Anterior cingulate cortex (tissue), 58 donors: Measurements from ENCODE around the gene FBXL3.
A peak's percentile ranks its signal among the peaks of the same experiment; 100 is the strongest.
"Not testable (repeated sequence)": the region's sequence is repeated elsewhere in the genome, so short reads cannot be mapped to it uniquely, and the experiment has no call there.

Experiments
- DNase-seq, 58 donors: peaks; one replicate each; lab custom pipeline; 2025; lab: John Stamatoyannopoulos, UW

The FBXL3 gene

GRCh38 chr13:77029436-77029835 is 2.5 kb upstream of the FBXL3 start:
- no peak for DNase-seq

GRCh38 chr13:77028202-77028601 is 1.2 kb upstream of the FBXL3 start:
- DNase-seq, result peak in 3 of 58 donors; percentile 5 to 17 (median 7)

- DNase-seq, result peak in 52 of 58 donors; percentile 14 to 85 (median 63)
These were observed 601 bp downstream of the FBXL3 start for GRCh38 chr13:77026255-77026860.

GRCh38 chr13:77022341-77022740 is 4.6 kb downstream of the FBXL3 start:
- no peak for DNase-seq

- DNase-seq, result no peak
These were observed 7.2 kb downstream of the FBXL3 start for GRCh38 chr13:77019756-77020155.

- DNase-seq, result no peak
These were observed 9.9 kb downstream of the FBXL3 start for GRCh38 chr13:77016888-77017623.

- no peak for DNase-seq
These were observed 10.6 kb downstream of the FBXL3 start for GRCh38 chr13:77016251-77016812.

- DNase-seq, result no peak
These were observed 11.9 kb downstream of the FBXL3 start for GRCh38 chr13:77014906-77015685.

GRCh38 chr13:77013853-77014542 is 13.0 kb downstream of the FBXL3 start:
- DNase-seq, result no peak

GRCh38 chr13:77009719-77010118 is 17.2 kb downstream of the FBXL3 start:
- not testable (repeated sequence) for DNase-seq

- DNase-seq, result no peak
These were observed 17.9 kb downstream of the FBXL3 start for GRCh38 chr13:77009011-77009410.

- DNase-seq, result not testable (repeated sequence)
These were observed 18.6 kb downstream of the FBXL3 start for GRCh38 chr13:77008337-77008736.

GRCh38 chr13:77002590-77003190 is 24.3 kb downstream of the FBXL3 start:
- no peak for DNase-seq

GRCh38 chr13:77001963-77002587 is 24.9 kb downstream of the FBXL3 start:
- no peak for DNase-seq

- DNase-seq, result no peak
These were observed 25.4 kb downstream of the FBXL3 start for GRCh38 chr13:77001540-77001939.

- DNase-seq, result no peak
These were observed 26.5 kb downstream of the FBXL3 start for GRCh38 chr13:77000475-77000874.

GRCh38 chr13:76994281-76994680 is 32.7 kb downstream of the FBXL3 start:
- DNase-seq, result no peak

- DNase-seq, result no peak
These were observed 33.5 kb downstream of the FBXL3 start for GRCh38 chr13:76993473-76993872.

GRCh38 chr13:76993021-76993420 is 33.9 kb downstream of the FBXL3 start:
- no peak for DNase-seq
